ENCODE measurements around the gene RTKN. TPM values are rescaled to one million over a fixed set of nuclear protein-coding genes. Genes with fewer than 3 reads are reported as not detected.

Gene RTKN
- total and polyA plus RNA-seq, 9 of the 15 experiments (the other 6 are each of a cell fraction or from before 2014, with no cell fraction given): 0.14 to 6.9 (median 3.6) TPM

GRCh38 chr2:74454654-74455511 is 13.1 kb upstream of the RTKN start, which contains the start of gene INO80B (continued):
- TF ChIP-seq CREB1 (IDR thresholded peaks at IDR 0.05) (peak; percentile 73; the same call in 1 of the 2 replicates), CREB1 (CRISPR knock-in tag; IDR thresholded peaks at IDR 0.05) (peak; percentile 87), ZKSCAN3 (CRISPR knock-in tag; IDR thresholded peaks at IDR 0.05) (no peak), CREBBP (IDR thresholded peaks at IDR 0.05; ENCODE audit: low read depth, low read length) (no peak), YBX1 (IDR thresholded peaks at IDR 0.05) (no peak), ZFP91 (CRISPR knock-in tag; IDR thresholded peaks at IDR 0.05) (no peak; the same call in 1 of the 2 replicates), OTX1 (CRISPR knock-in tag; IDR thresholded peaks at IDR 0.05) (0 out of 2 replicates have a peak, but pooled peaks have one; percentile 51), TEAD2 (tag; IDR thresholded peaks at IDR 0.05) (no peak), CBX5 (IDR thresholded peaks at IDR 0.05; ENCODE audit: borderline replicate concordance, low read depth) (no peak), ZNF584 (CRISPR knock-in tag; IDR thresholded peaks at IDR 0.05; ENCODE audit: low read depth) (0 out of 2 replicates have a peak, but pooled peaks have one; percentile 43), ZSCAN32 (CRISPR knock-in tag; IDR thresholded peaks at IDR 0.05) (no peak), KDM5B (IDR thresholded peaks at IDR 0.05; ENCODE audit: insufficient replicate concordance, low read depth, low read length) (peak; percentile 32), MTA2 (IDR thresholded peaks at IDR 0.05; ENCODE audit: low read depth) (peak; percentile 64), RUNX1 (IDR thresholded peaks at IDR 0.05; ENCODE audit: low read depth) (no peak), RNF2 (IDR thresholded peaks at IDR 0.05) (peak; percentile 50; the same call in 1 of the 2 replicates), CTCFL (IDR thresholded peaks at IDR 0.05; ENCODE audit: borderline replicate concordance, insufficient read depth, low read depth, low read length, poor library complexity, severe bottlenecking) (no peak), ZNF57 (CRISPR knock-in tag; IDR thresholded peaks at IDR 0.05) (no peak)
- TF ChIP-seq, protein P1, sequence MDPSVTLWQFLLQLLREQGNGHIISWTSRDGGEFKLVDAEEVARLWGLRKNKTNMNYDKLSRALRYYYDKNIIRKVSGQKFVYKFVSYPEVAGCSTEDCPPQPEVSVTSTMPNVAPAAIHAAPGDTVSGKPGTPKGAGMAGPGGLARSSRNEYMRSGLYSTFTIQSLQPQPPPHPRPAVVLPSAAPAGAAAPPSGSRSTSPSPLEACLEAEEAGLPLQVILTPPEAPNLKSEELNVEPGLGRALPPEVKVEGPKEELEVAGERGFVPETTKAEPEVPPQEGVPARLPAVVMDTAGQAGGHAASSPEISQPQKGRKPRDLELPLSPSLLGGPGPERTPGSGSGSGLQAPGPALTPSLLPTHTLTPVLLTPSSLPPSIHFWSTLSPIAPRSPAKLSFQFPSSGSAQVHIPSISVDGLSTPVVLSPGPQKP (CRISPR knock-in tag; IDR thresholded peaks at IDR 0.05): no peak
- TF ChIP-seq, protein P2, sequence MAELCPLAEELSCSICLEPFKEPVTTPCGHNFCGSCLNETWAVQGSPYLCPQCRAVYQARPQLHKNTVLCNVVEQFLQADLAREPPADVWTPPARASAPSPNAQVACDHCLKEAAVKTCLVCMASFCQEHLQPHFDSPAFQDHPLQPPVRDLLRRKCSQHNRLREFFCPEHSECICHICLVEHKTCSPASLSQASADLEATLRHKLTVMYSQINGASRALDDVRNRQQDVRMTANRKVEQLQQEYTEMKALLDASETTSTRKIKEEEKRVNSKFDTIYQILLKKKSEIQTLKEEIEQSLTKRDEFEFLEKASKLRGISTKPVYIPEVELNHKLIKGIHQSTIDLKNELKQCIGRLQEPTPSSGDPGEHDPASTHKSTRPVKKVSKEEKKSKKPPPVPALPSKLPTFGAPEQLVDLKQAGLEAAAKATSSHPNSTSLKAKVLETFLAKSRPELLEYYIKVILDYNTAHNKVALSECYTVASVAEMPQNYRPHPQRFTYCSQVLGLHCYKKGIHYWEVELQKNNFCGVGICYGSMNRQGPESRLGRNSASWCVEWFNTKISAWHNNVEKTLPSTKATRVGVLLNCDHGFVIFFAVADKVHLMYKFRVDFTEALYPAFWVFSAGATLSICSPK (IDR thresholded peaks at IDR 0.05; ENCODE audit: borderline replicate concordance): no peak
- TF ChIP-seq, protein P3, sequence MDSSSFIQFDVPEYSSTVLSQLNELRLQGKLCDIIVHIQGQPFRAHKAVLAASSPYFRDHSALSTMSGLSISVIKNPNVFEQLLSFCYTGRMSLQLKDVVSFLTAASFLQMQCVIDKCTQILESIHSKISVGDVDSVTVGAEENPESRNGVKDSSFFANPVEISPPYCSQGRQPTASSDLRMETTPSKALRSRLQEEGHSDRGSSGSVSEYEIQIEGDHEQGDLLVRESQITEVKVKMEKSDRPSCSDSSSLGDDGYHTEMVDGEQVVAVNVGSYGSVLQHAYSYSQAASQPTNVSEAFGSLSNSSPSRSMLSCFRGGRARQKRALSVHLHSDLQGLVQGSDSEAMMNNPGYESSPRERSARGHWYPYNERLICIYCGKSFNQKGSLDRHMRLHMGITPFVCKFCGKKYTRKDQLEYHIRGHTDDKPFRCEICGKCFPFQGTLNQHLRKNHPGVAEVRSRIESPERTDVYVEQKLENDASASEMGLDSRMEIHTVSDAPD (CRISPR knock-in tag; IDR thresholded peaks at IDR 0.05): no peak

Data from K562 (cell line).